Stimulated activated CD4-positive, alpha-beta T cell treated with anti-CD3 and anti-CD28 coated beads, TNF-alpha, amount 100 ng/mL, for 1 hour (primary cell): ENCODE data around the gene SORBS2.

Experiments
- DNase-seq, 3 donors: peaks; one replicate each; pipeline ENCODE4 v3.0.0-alpha.2; 2020; ENCODE audit warnings: low read depth in 3 of 3, low spot score in 1 of 3

The SORBS2 gene

GRCh38 chr4:185805262-185805802, 6.7 kb downstream of the SORBS2 start:
- DNase-seq = no peak

- DNase-seq = no peak
Measured at GRCh38 chr4:185803022-185803421, 9.0 kb downstream of the SORBS2 start.

- no peak for DNase-seq
Measured at GRCh38 chr4:185801471-185801870, 10.5 kb downstream of the SORBS2 start.

GRCh38 chr4:185800266-185800945, 11.6 kb downstream of the SORBS2 start:
- DNase-seq = no peak

- no peak for DNase-seq
Measured at GRCh38 chr4:185799442-185799841, 12.6 kb downstream of the SORBS2 start.

GRCh38 chr4:185797596-185798338, 14.2 kb downstream of the SORBS2 start:
- DNase-seq = no peak

- no peak for DNase-seq
Measured at GRCh38 chr4:185797018-185797417, 15.0 kb downstream of the SORBS2 start.

- no peak for DNase-seq
Measured at GRCh38 chr4:185796176-185796575, 15.8 kb downstream of the SORBS2 start.

GRCh38 chr4:185794637-185795036, 17.4 kb downstream of the SORBS2 start:
- no peak for DNase-seq

GRCh38 chr4:185793716-185794115, 18.3 kb downstream of the SORBS2 start:
- no peak for DNase-seq

GRCh38 chr4:185793116-185793485, 18.9 kb downstream of the SORBS2 start:
- DNase-seq = no peak

- DNase-seq = no peak
Measured at GRCh38 chr4:185792384-185793115, 19.4 kb downstream of the SORBS2 start.

GRCh38 chr4:185787926-185788679, 23.9 kb downstream of the SORBS2 start:
- DNase-seq = no peak

GRCh38 chr4:185786422-185786821, 25.6 kb downstream of the SORBS2 start:
- DNase-seq = no peak

GRCh38 chr4:185783574-185783973, 28.4 kb downstream of the SORBS2 start:
- no peak for DNase-seq

GRCh38 chr4:185782523-185782922, 29.5 kb downstream of the SORBS2 start:
- no peak for DNase-seq

- no peak for DNase-seq
Measured at GRCh38 chr4:185781555-185782215, 30.3 kb downstream of the SORBS2 start.

- DNase-seq = no peak
Measured at GRCh38 chr4:185780472-185780871, 31.5 kb downstream of the SORBS2 start.

- DNase-seq = no peak
Measured at GRCh38 chr4:185779517-185779916, 32.5 kb downstream of the SORBS2 start.

GRCh38 chr4:185778307-185778706, 33.7 kb downstream of the SORBS2 start:
- DNase-seq = no peak
